Activated gamma-delta T cell treated with anti-CD3 and anti-CD28 coated beads, Interleukin-2, amount 50 U/mL, for 16 hours (primary cell): ENCODE measurements around the gene WDR70.
"Not testable (repeated sequence)": the region's sequence is repeated elsewhere in the genome, so short reads cannot be mapped to it uniquely, and the experiment has no call there.

Experiments
- DNase-seq: peaks from one replicate; pipeline ENCODE4 v3.0.0-alpha.2; 2020; ENCODE audit warnings: low read depth

The WDR70 gene

GRCh38 chr5:37571985-37572384, 192.9 kb downstream of the WDR70 start:
- DNase-seq = no peak

GRCh38 chr5:37575541-37576489, 196.7 kb downstream of the WDR70 start:
- no peak for DNase-seq

GRCh38 chr5:37576552-37576951, 197.4 kb downstream of the WDR70 start:
- no peak for DNase-seq

- no peak for DNase-seq
Measured at GRCh38 chr5:37578176-37578575, 199.1 kb downstream of the WDR70 start.

GRCh38 chr5:37580106-37580505, 201.0 kb downstream of the WDR70 start:
- DNase-seq = no peak

- no peak for DNase-seq
Measured at GRCh38 chr5:37582202-37582601, 203.1 kb downstream of the WDR70 start.

- DNase-seq = not testable (repeated sequence)
Measured at GRCh38 chr5:37593292-37593691, 214.2 kb downstream of the WDR70 start.

GRCh38 chr5:37594864-37595263, 215.7 kb downstream of the WDR70 start:
- DNase-seq = not testable (repeated sequence)

GRCh38 chr5:37598733-37599132, 219.6 kb downstream of the WDR70 start:
- no peak for DNase-seq

- no peak for DNase-seq
Measured at GRCh38 chr5:37601163-37601562, 222.0 kb downstream of the WDR70 start.

- no peak for DNase-seq
Measured at GRCh38 chr5:37603072-37603471, 224.0 kb downstream of the WDR70 start.

GRCh38 chr5:37604290-37604689, 225.2 kb downstream of the WDR70 start:
- DNase-seq = no peak

- no peak for DNase-seq
Measured at GRCh38 chr5:37606148-37606547, 227.0 kb downstream of the WDR70 start.

- no peak for DNase-seq
Measured at GRCh38 chr5:37606632-37607248, 227.6 kb downstream of the WDR70 start.

GRCh38 chr5:37615184-37615583, 236.1 kb downstream of the WDR70 start:
- no peak for DNase-seq

- DNase-seq = no peak
Measured at GRCh38 chr5:37619353-37619752, 240.2 kb downstream of the WDR70 start.

- DNase-seq = not testable (repeated sequence)
Measured at GRCh38 chr5:37622354-37622753, 243.2 kb downstream of the WDR70 start.

GRCh38 chr5:37626266-37626665, 247.1 kb downstream of the WDR70 start:
- DNase-seq = no peak

- no peak for DNase-seq
Measured at GRCh38 chr5:37628876-37629275, 249.8 kb downstream of the WDR70 start.

- DNase-seq = no peak
Measured at GRCh38 chr5:37631939-37632338, 252.8 kb downstream of the WDR70 start.

- no peak for DNase-seq
Measured at GRCh38 chr5:37637165-37637845, 258.2 kb downstream of the WDR70 start.

GRCh38 chr5:37638897-37639296, 259.8 kb downstream of the WDR70 start:
- DNase-seq = no peak

GRCh38 chr5:37640088-37640487, 261.0 kb downstream of the WDR70 start:
- no peak for DNase-seq
